HG03159 (cell line): Measurements from ENCODE around the gene CYP46A1.

Experiments used
- ATAC-seq: cut with Tn5 transposase; IDR thresholded peaks from one replicate; pipeline ENCODE4 v1.9.1; 2021; ENCODE audit warnings: mild to moderate bottlenecking, moderate library complexity; ENCODE audit not compliant: unreplicated experiment

CYP46A1 gene

DNA sequence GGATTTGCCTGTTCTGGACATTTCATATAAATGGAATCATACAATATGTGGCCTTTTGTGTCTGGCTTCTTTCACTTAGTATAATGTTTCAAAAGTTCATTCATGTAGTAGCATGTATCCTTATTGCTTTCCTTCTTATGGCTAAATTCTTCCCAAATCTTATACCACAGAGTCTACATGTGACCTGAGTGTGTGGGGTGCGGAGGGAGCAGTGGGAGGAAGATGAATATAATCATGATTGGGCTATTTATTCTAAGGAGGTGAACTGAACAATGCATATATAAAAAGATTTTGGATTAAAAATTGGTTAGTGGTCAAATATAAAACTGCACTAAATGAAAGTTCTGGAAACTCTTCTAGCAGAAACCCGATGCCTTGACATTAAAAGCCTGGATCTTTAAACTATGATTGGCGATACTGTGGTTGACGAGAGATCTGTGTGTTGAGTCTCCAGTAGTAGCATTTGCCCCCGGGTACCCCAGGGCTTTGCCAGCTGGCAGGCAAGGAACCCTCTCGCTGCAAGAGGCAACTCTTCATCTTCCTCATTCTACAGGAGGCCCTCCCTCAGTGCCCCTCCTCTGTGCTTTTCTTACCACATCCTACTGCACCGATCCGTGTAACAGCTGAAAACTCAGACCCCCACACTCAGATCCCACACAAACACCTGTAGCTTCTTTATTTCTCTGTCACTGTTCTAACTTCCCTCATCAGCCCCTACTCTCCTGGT is 2.6 kb downstream of the CYP46A1 start:
- no peak for ATAC-seq

DNA sequence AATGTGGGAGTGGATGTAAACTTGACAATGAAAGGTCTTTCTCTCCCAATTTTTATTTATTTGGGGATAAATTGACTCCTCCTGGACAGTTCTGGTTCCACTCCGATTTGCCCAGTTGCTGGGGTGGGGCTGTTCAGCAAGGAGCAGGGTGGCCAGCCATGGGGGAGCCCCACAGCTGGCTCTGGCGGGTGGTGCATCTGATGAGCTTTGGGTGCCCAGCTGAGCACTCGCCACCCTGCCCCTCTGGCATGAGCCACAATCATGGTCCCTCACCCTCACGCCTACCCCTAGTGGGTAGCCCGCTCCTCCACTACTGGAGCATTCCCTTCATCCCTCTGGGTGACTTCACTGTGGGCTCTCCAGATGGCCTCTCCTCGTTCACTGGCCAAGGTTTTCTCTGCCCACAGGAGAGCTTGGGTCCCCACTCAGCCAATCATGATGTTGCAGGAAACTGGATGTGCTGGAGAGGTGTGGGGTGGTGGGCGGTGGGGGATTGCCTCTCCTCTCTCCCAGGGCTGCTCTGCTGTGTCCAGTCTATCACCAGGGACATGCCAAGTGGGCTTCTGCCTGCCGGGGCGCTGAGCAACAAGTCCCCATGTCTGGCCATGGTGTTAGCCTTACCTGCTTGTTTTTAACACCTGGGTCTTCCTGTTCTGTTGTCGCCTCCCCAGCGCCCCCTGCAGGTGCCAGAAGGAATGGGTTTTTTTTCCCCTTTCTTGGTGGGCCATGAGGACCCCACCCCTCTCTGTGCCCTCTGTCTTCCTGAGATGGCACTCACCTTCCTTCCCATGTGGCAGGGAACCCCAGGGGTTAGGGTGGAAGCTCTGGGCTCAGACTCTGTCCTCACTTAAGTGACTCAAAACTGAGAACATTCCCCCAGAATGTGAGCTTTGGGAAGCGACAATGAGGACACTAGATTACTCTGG is 3.4 kb downstream of the CYP46A1 start:
- ATAC-seq, result no peak

DNA sequence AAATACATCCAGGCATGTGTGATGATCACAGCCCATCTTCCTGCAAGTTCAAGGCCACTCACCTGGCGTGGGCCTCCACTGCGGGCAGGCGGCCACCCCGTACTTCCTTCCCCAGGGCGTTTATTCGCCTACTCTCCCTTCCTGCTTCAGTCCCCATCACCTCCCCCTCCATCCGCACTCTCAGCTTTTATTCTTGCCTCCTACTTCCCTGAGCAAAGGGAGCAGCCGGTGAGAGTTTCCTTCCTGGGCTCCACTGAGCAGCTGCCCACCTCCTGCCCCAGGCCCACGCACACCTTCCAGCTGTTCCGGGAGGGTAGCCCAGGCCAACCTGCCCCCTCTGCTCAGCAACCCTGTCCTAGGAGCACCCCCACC is 4.1 kb downstream of the CYP46A1 start:
- ATAC-seq, result no peak

DNA sequence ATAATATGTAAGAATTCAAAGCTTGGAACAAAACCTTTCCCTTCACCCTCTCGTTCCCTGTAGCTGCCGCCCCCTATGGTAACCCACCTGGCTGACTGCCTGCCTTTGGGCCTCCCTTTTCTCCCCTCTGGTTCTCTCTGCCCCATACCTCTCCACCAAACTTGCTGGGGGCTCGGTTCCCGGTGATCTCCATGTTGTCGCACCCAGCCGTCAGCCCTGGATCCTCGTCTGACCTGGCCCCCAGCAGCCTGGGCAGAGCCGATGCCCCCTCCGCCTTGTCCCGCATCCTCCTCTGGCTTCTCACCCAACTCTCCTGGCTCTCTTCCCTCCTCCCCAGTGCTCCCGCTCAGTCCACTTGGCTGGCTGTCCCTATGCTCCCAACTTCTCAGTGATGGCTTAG is 4.5 kb downstream of the CYP46A1 start:
- ATAC-seq, result no peak

DNA sequence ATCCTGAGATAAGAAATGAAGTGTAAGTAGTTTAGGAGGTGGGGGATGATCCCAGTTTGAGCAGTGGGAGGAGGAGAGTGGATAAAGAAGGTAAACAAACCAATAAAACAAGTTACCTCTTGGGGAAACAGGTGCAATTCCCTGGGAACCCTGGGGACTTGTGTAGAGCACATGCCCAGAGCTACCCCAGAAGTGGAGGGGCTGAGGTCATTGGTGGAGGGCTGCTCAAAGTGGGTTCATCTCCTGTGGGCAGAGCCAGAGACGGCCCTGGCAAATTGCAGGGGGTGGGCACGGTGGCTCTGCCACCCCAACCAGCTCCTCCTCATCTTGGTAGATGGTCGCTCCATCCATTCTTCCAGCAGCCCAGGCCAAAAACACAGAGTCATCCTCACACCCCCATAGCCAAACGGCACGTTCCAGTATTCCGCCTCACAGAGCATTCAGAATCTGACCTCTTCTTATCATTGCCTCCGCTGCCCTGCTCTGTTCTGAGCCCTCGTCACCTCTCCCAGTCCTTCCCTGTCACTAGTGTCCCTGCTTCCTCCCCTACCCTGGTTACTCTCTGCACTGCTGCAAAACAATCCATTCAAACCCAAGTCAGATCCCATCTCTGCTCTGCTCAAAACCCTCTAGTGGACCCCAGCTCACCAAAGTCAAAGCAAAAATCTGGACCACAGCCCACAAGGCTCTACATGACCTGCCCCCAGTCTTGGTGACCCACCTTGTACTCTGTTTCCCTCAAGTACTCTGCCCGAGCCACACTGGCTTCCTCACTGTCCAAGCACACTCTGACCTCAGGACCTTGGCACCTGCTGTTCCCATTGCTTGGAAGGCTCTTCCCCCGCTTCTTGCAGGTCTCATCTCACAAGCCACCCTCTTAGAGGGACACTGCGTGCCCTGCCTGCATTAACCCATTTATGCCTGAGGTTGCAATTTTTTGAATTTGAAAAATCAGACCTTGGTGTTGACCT is 5.5 kb downstream of the CYP46A1 start:
- no peak for ATAC-seq

DNA sequence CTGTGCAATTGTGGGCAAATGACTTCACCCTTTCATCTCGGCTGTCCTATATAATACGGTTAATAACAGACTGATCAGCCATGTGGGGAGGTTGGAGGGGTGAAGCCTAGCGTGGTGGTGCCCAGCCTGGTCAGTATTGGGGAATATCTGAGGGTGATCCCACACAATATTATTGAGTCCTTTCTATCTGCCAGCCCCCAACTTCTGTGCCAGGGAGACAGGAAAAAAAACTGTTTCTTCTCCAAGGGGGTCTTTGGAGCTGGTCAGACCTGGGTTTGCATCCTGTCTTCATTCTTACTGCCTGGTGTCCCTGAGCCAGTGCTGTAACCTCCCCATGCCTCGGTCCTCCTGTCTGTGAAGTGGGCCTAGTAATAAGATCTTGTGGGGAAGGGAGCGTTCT is 6.5 kb downstream of the CYP46A1 start:
- no peak for ATAC-seq

DNA sequence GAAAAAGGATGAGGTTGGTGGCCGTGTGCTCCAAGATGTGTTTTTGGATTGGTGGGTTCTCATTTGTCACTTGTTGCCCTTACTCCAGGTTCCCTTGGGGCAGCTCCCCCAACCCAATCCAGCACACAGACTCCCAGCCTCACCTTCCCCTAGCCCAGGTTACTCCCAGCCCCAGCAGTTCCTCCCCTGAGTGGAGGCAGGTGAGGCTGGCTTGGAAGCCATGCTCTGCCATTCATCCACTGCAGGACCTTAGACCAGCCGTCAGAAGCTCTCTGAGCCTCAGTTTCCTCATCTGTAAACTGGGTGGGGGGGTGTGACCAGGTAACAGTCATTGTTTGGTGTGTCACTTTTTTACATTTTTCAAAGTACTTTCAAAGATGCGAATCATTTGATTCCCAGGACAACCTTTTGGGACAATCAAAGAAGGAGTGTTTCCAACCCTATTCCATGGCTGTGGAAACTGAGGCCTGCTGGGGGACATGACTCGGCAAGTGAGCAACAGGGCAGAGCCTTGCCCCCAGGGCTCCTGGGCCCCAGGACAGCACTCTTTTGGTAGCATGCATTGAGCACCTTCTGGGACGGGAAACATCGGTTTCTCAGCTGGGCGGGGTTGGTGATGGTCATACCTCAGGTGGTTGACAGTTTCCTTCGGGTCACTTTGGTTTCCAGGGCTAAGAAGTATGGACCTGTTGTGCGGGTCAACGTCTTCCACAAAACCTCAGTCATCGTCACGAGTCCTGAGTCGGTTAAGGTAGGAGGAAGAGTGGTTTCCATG is 7.2 kb downstream of the CYP46A1 start:
- no peak for ATAC-seq

DNA sequence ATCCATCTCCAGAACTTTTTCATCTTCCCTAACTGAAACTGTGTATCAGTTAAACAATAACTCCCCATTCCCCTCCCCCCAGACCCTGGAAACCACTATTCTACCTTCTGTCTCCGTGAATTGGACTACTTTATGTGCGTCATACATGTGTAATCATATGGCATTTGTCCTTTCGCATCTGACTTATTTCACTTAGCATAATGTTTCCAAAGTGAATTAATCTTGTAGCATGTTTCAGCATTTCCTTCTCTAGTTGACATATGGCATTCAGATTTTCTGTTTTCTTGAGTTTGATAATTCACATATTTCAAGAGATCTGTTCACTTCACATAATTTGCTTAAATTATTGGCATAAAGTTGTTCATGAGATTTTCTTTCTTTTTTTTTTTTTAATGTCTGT is 9.8 kb downstream of the CYP46A1 start:
- no peak for ATAC-seq

DNA sequence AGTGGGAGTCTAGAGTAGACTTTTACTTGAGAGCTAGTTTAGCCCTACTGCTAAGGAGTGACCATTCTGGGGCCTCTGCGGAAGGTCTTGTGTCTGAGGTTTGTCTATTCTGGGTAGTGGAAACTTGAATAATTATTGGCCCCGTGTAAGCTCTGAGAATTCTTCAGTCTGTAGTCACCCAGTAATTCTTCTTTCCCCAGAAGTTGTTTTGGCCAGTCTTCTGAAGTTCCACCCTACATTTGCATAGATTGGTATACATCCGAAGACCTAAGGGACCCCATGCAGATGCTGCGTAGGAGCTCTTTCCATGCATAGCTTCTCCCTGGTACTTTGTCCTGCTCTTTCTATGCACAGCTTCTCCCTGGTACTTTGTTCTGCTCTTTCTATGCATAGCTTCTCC is 12.8 kb downstream of the CYP46A1 start:
- ATAC-seq, result no peak

DNA sequence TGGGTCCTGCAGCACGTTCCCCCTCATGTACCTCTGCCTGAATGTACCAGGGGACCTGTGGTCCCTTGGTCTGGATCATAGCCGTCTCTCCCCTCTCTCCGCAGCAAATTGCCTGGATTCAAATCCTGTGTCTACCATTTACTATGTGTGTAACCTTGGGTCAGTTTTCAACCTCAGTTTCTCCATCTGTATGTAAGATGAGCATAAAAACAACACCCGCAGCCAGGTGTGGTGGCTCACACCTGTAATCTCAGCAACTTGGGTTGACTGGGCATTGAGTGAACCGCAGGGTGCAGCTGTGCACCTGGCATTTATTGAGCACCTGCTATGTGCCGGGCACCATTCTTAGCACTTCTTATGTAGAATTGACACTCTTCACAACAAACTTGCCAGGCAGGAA is 14.1 kb downstream of the CYP46A1 start:
- ATAC-seq, result no peak

DNA sequence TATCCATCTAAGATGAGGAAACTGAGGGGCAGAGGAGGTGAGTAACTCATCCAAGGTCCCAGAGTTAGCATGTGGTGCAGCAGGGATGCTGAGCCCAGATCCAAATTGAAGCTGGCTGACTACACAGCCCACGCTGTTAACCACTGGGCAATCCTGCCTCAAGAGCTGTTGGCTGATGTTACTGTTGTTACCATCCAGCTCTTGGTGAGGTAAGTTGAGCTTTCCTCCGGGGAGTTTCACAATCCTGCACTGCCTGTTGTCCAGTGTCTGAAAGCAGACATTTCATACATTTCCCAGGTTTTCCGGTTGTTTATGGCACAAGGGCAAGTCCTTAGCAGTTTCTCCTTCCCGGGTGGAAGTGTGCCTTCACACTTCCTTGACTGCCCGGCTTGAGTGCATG is 14.5 kb downstream of the CYP46A1 start:
- ATAC-seq, result no peak

DNA sequence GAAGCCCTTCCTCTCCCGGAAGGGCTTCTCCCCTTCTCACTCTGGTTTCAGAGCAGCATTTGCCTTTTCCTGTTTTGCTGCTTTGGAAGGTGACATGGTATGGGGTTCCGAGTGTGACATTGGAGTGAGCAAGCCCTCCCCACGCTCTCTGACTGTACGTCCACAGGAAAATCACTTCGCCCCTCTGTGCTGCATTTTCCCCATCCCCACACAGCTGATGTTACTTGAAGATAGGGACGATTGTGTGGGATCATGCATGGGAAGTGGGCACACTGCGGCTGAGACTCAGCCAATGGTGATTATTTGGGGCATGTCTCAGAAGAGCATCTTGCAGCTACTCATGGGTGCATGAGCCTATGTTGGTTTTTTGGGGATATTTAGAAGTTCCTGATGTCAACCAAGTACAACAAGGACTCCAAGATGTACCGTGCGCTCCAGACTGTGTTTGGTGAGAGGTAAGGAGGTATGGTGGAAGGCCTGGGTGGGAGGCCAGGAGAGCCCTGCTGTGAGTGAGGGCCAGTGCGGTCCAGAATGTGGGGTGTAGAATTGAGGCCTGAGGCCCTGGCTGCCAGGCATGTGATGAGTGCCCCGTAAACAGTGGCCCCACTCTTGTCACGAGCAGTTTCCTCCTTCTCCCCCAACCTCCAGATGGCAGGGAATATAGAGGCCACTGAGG is 15.1 kb downstream of the CYP46A1 start:
- ATAC-seq, result no peak

DNA sequence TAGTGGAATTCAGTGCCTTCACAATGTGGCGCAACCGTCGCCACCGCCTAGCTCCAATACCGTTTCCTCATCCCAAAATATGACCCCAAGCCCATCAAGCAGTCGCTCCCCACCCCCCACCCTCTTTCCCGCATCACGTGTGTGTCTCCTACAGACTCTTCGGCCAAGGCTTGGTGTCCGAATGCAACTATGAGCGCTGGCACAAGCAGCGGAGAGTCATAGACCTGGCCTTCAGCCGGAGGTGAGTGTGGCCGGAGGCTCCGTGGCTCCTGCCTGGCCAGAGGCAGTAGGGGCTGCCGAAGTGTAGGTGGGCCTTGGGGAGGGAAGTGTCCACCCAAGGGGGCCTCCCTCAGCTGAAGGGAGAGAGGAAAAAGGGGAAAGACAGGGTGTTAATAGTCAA is 15.8 kb downstream of the CYP46A1 start:
- ATAC-seq, result no peak

DNA sequence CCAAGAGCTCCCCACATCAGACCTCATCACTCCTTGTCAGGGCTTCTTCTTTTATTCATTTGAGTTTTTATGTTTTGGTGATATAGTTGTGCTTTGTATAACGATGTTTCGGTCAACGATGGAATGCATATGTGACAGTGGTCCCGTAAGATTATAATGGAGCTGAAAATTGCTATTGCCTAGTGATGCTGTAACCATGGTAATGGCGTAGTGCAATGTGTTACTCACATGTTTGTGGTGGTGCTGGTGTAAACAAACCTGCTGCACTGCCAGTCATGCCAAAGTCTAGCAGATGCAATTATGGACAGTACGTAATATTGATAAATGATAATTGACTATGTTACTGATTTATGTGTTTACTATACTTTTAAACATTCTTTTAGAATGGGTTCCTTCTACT is 16.3 kb downstream of the CYP46A1 start:
- no peak for ATAC-seq

DNA sequence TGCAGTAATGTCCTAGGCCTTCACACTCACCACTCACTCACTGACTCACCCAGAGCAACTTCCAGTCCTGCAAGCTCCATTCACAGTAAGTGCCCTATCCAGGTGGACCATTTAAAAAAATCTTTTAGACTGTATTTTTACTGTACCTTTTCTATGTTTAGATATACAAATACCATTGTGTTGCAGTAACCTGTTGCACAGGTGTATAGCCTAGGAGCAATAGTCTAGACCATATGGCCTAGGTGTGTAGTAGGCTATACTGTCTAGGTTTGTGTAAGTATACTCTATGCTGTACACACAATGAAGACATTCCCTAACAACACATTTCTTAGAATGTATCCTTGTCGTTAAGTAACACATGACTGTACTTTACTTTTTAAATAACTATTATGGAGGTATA is 17.2 kb downstream of the CYP46A1 start:
- ATAC-seq, result no peak

DNA sequence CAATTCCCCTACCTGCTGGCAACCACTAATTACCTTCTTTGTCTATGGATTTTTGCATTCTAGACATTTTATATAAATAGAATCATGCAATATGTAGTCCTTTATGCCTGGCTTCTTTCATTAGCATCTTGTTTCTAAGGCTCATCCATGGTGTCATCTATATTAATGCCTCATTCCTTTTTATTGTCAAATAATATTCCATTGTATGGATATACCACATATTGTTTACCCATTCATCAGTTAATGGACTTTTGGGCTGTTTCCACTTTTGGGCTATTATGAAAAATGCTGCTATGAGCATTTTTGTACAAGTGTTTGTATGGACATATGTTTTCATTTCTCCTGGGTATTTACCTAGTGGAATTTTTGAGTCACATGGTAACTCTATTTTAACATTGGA is 18.0 kb downstream of the CYP46A1 start:
- ATAC-seq, result no peak

DNA sequence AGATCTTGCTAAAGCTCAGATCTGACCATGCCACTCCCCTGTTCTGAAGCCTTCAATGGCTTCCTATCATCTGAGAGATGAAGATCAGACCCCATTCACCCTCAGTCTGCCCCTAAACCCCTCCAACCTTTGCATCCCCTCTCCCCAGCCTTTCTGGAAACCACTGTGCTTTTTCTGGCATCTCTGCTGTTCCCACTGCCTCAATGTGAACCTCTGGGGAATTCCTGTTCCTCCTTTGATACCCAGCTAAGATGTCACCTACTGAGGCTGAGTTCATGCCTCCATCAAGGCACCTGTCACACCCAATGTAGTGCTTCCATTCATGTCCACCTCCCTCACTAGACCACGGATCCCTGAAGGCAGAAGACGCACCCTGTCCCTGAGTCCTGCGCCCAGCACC is 19.3 kb downstream of the CYP46A1 start:
- no peak for ATAC-seq

DNA sequence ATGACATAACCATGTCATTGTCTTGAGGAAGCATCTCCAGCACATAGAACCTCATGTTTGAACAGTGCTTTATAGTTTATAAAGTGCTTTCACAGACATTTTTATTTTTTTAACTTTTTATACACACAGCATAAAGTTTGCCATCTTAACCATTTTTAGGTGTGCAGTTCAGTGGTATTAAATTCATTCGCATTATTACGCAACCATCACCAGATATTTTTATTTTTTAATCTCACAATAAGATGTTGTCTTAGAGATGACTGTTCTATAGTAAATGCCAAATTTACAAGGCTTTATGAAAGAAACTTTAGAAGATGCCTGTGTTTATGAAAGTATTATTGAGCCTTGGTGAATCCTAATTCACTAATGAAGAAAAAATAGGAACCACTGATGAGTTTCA is 19.9 kb downstream of the CYP46A1 start:
- no peak for ATAC-seq

DNA sequence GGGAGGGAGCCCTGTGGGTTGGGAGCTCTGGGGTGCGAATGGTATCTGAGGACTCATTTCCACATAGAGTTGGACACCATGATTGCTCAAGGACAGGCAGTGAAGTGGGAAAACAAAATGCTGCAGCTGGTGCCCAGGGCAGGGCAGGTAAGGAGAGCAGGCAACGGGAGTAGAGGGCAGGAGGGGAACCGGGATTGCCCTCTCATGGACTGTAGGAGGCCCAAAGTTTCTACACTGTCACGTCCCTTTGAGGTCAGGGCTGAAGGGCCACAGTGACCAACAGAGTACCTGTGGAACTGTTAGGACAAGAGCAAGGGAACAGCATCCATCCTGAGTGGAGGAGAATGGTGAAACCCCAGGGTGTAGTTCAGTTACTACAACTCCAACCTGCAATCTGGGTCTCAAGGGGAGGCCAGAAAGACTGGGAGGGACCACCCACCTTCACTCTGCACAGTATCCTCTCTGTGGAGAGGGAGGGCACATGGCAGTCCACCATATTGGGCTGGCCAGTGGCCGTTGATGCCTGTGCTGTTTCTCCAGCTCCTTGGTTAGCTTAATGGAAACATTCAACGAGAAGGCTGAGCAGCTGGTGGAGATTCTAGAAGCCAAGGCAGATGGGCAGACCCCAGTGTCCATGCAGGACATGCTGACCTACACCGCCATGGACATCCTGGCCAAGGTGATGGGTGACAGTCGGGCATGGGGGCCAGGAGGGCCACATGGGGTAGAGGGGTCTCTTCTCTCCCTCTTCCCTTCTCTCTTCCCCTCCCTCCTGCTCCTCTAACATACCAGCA is 22.2 kb downstream of the CYP46A1 start:
- no peak for ATAC-seq
